Endothelial cell of umbilical vein (primary cell): ENCODE results near the gene AATF.

Source experiments
- CTCF ChIP-seq, 2 donors: IDR thresholded peaks; 1 replicate in 1 of 2; 2 replicates in 1 of 2; pipeline ENCODE4 v1.5.1; 2011; ENCODE audit warnings: low read length in 2 of 2, mild to moderate bottlenecking in 2 of 2, moderate library complexity in 2 of 2, control low read depth in 1 of 2, inconsistent platforms in 1 of 2, low read depth in 1 of 2; ENCODE audit not compliant: insufficient read depth in 1 of 2; ENCODE audit errors: extremely low read depth in 1 of 2
- EZH2 ChIP-seq: IDR thresholded peaks from 2 replicates; pipeline ENCODE4 v1.6.1; 2012; ENCODE audit warnings: borderline replicate concordance, low read depth, mild to moderate bottlenecking, moderate library complexity, low read length, inconsistent platforms; ENCODE audit not compliant: severe bottlenecking
- FOS ChIP-seq: IDR thresholded peaks from 2 replicates; pipeline ENCODE4 v1.6.1; 2011; ENCODE audit warnings: mild to moderate bottlenecking, low read length, moderate library complexity, borderline replicate concordance; ENCODE audit not compliant: insufficient read depth
- POLR2A ChIP-seq: IDR thresholded peaks from 2 replicates; pipeline ENCODE4 v1.6.1; 2012; ENCODE audit warnings: low read depth, mild to moderate bottlenecking, control low read depth, low read length
- POLR2AphosphoS5 ChIP-seq: IDR thresholded peaks from 2 replicates; pipeline ENCODE4 v1.6.1; 2012; ENCODE audit warnings: low read depth, mild to moderate bottlenecking, control low read depth, low read length, moderate library complexity; ENCODE audit not compliant: insufficient read depth
- TF ChIP-seq, protein P1 (sequence below): IDR thresholded peaks from 2 replicates; pipeline ENCODE4 v1.6.1; 2011; ENCODE audit not compliant: insufficient read depth, insufficient read length

- TF ChIP-seq CTCF (IDR thresholded peaks at IDR 0.05; ENCODE audit: extremely low read depth in 1 of 2, insufficient read depth in 1 of 2, low read depth in 1 of 2, low read length in 2 of 2) (no peak), POLR2AphosphoS5 (no peak), POLR2A (no peak), FOS (no peak), EZH2 (no peak)
- TF ChIP-seq, protein P1, sequence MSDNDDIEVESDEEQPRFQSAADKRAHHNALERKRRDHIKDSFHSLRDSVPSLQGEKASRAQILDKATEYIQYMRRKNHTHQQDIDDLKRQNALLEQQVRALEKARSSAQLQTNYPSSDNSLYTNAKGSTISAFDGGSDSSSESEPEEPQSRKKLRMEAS, result no peak
Measured at GRCh38 chr17:37103231-37103630, 154.5 kb downstream of the AATF start.
